HL-60 (cell line): ENCODE measurements around the gene RCAN1.
A peak's percentile ranks its signal among the peaks of the same experiment; 100 is the strongest.

Experiments
- DNase-seq, 2 experiments: peaks; one replicate each; pipeline ENCODE4 v3.0.0-alpha.2; 2010 to 2020; ENCODE audit warnings: low read depth in 1 of 2, low spot score in 1 of 2
- H3K27ac ChIP-seq: fragments of 250-450 bp; sonication (Bioruptor Pico); replicated peaks from 2 replicates; pipeline ENCODE4 v1.5.1; 2020; ENCODE audit warnings: mild to moderate bottlenecking, moderate library complexity
- H3K27me3 ChIP-seq: fragments of 250-450 bp; sonication (Bioruptor Pico); 2 replicates; pipeline ENCODE4 v1.5.1; 2021; ENCODE audit warnings: mild to moderate bottlenecking, moderate library complexity; ENCODE audit not compliant: insufficient read depth, poor library complexity, severe bottlenecking
- H3K4me3 ChIP-seq: replicated peaks from 2 replicates; pipeline ENCODE4 v1.5.1; 2011; ENCODE audit warnings: mild to moderate bottlenecking, control low read depth, low read length; ENCODE audit not compliant: insufficient read depth
- CTCF ChIP-seq: IDR thresholded peaks from one replicate; pipeline ENCODE4 v1.5.1; 2011; ENCODE audit warnings: low read length, control low read depth, inconsistent platforms; ENCODE audit not compliant: insufficient read depth
- GABPA ChIP-seq: IDR thresholded peaks from 2 replicates; pipeline ENCODE4 v1.6.1; 2012; ENCODE audit warnings: low read depth
- POLR2AphosphoS5 ChIP-seq: IDR thresholded peaks from 2 replicates; pipeline ENCODE4 v1.6.1; 2012; ENCODE audit warnings: low read depth
- REST ChIP-seq: IDR thresholded peaks from 2 replicates; pipeline ENCODE4 v1.6.1; 2012; ENCODE audit warnings: low read depth; ENCODE audit not compliant: insufficient replicate concordance
- SPI1 ChIP-seq: IDR thresholded peaks from 2 replicates; pipeline ENCODE4 v1.6.1; 2012; ENCODE audit warnings: low read depth, mild to moderate bottlenecking, borderline replicate concordance

The RCAN1 gene

GRCh38 chr21:34583926-34584563, 30.9 kb downstream of the RCAN1 start:
- no peak for DNase-seq
- Histone ChIP-seq H3K27ac (no peak overlapping the region), H3K27me3 (no peaks in the 10 kb centered on the region), H3K4me3 (no peak overlapping the region)
- TF ChIP-seq GABPA = no peak
- no peak for TF ChIP-seq CTCF
- TF ChIP-seq POLR2AphosphoS5 = no peak
- no peak for TF ChIP-seq SPI1
- TF ChIP-seq REST = no peak

- Histone ChIP-seq H3K27me3 (no peaks in the 10 kb centered on the region), H3K27ac (no peak overlapping the region), H3K4me3 (no peak overlapping the region)
- DNase-seq = peak in 1 of 2 experiments; percentile 52
- TF ChIP-seq REST = no peak
- peak; percentile 48 for TF ChIP-seq CTCF
Observed at GRCh38 chr21:34582506-34583150, 32.3 kb downstream of the RCAN1 start.

- no peak for TF ChIP-seq CTCF
- no peak for TF ChIP-seq REST
- TF ChIP-seq SPI1 = no peak
- TF ChIP-seq GABPA = no peak
- no peak for TF ChIP-seq POLR2AphosphoS5
- Histone ChIP-seq H3K27me3 (no peaks in the 10 kb centered on the region), H3K27ac (no peak overlapping the region), H3K4me3 (no peak overlapping the region)
- DNase-seq = no peak
Observed at GRCh38 chr21:34580181-34580700, 34.7 kb downstream of the RCAN1 start.
